ENCODE measurements around the gene KLHL24.

DNA sequence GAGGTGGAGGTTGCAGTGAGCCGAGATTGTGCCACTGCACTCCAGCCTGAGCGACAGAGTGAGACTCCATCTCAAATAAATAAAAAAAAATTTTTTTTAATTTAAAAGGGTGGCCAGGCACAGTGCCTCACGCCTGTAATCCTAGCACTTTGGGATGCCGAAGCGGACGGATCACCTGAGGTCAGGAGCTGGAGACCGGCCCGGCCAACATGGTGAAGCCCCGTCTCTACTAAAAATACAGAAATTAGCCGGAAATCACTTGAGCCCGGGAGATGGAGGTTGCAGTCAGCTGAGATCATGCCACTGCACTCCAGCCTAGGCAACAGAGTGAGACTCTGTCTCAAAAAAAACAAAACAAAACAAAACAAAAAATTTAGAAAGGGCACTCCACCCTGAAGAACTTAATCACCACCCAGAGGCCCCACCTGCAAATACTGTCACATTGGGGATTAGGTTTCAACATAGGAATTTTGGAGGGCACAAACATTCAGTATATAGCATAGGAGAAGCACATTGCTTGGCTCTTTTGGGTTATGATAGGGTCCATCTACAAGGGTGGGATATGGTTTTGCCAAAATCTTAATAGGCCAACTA lies 55.1 kb downstream of the KLHL24 start:
- TF ChIP-seq, protein P1, sequence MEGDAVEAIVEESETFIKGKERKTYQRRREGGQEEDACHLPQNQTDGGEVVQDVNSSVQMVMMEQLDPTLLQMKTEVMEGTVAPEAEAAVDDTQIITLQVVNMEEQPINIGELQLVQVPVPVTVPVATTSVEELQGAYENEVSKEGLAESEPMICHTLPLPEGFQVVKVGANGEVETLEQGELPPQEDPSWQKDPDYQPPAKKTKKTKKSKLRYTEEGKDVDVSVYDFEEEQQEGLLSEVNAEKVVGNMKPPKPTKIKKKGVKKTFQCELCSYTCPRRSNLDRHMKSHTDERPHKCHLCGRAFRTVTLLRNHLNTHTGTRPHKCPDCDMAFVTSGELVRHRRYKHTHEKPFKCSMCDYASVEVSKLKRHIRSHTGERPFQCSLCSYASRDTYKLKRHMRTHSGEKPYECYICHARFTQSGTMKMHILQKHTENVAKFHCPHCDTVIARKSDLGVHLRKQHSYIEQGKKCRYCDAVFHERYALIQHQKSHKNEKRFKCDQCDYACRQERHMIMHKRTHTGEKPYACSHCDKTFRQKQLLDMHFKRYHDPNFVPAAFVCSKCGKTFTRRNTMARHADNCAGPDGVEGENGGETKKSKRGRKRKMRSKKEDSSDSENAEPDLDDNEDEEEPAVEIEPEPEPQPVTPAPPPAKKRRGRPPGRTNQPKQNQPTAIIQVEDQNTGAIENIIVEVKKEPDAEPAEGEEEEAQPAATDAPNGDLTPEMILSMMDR (IDR thresholded peaks at IDR 0.05; ENCODE audit: low read depth, low read length), result no peak
- TF ChIP-seq POLR2A (IDR thresholded peaks at IDR 0.05; ENCODE audit: extremely low read depth, insufficient read length) (no peak), MYC (IDR thresholded peaks at IDR 0.05; ENCODE audit: low read depth, low read length) (no peak)
- TF ChIP-seq, protein P2, sequence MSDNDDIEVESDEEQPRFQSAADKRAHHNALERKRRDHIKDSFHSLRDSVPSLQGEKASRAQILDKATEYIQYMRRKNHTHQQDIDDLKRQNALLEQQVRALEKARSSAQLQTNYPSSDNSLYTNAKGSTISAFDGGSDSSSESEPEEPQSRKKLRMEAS (IDR thresholded peaks at IDR 0.05; ENCODE audit: low read depth, low read length), result no peak

Data from NB4 (cell line).